ENCODE measurements around the gene CIZ1.

The CIZ1 gene

DNA sequence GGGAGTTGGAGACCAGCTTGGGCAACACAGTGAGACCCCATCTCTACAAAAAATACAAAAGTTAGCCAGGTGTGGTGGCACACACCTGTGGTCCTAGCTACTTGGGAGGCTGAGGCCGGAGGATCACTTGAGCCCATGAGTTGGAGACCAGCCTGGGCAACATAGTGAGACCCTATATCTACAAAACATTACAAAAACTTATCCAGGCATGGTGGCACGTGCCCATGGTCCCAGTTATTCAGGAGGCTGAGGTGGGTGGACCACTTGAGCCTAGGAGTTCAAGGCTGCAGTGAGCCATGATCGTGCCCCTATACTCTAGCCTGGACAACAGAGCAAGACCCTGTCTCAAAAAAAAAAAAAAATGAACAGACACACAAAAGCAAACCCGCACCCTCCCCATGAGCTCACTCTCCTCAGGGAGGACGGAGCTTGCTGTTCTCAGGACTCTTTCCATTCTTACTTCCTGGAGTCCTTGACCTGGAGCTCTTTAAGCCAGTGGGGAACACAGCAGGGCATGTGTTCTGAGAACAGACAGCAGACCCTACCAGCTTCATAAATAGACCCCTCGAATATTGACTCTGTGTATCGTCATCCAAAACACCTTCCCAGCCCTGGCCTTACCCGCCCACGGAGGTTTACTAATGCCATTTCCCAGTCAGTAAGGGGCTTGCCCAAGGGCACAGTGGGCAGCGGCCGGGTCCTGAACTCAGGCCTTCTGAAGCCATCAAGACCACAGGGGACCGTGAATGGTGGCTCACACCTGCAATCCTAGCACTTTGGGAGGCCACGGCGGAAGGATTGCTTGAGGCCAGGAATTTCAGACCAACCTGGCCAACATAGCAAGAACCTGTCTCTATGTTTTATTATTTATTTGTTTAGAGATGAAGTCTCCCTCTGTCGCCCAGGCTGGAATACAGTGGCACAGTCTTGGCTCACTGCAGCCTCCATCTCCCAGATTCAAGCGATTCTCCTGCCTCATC, 75.0 kb downstream of the CIZ1 start:
- in situ Hi-C loops (cut with HindIII; ENCODE audit: low pct_unique_long_range_greater_than_20kb, low sequenced_read_pairs): no loop called here
- peak in 1 of 2 experiments; percentile 60 for DNase-seq (ENCODE audit: low read depth in 1 of 2, low spot score in 1 of 2)
- no peak for TF ChIP-seq JUND (IDR thresholded peaks at IDR 0.05; ENCODE audit: low read depth)

All from T47D (cell line).